ENCODE data around the gene CYP19A1.

Gene CYP19A1

DNA sequence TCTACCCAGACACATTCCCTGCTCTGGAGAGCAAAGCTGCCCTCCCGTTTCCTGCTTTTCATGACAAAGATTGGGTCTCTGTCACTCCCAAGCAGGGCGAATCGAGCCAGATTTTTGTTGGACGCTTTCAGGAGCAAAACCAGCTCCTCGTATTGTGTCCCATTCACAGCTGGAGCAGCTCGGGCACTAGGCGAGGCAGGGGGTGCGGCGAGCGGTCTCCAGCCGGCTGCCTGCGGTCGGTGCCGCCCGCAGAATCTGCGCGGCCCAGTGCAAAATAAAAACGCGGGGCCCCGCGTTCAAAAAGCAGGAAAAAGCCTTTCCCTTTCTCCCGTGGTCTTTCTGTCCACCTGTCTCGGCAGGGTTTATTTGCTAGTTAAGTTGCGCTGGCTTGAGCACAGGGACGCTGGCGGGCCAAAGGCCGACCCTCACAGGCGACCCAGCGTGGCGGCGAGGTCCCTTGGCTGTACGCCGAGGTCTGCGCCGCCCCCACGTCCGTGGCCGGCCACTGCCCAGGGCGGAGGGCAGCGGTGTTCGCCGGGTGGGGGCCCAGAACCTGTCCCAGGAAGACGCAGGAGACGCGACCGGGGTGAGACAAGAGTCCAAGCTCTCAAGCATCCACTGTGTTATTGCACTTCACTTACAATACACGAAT lies 71.2 kb downstream of the CYP19A1 start:
- H3K4me3 ChIP-seq (replicated peaks; ENCODE audit: insufficient read depth, low read length) = peak overlapping the region; percentile 47
- H3K27ac ChIP-seq (replicated peaks) = no peak overlapping the region
- H3K27me3 ChIP-seq (ENCODE audit: insufficient read depth, poor library complexity, severe bottlenecking) = peaks cover 36% of the 10 kb centered on the region
- DNase-seq (ENCODE audit: low read depth in 1 of 2, low spot score in 1 of 2) = no peak
- TF ChIP-seq POLR2AphosphoS5 (IDR thresholded peaks at IDR 0.05; ENCODE audit: low read depth) = no peak
- TF ChIP-seq, protein P1, sequence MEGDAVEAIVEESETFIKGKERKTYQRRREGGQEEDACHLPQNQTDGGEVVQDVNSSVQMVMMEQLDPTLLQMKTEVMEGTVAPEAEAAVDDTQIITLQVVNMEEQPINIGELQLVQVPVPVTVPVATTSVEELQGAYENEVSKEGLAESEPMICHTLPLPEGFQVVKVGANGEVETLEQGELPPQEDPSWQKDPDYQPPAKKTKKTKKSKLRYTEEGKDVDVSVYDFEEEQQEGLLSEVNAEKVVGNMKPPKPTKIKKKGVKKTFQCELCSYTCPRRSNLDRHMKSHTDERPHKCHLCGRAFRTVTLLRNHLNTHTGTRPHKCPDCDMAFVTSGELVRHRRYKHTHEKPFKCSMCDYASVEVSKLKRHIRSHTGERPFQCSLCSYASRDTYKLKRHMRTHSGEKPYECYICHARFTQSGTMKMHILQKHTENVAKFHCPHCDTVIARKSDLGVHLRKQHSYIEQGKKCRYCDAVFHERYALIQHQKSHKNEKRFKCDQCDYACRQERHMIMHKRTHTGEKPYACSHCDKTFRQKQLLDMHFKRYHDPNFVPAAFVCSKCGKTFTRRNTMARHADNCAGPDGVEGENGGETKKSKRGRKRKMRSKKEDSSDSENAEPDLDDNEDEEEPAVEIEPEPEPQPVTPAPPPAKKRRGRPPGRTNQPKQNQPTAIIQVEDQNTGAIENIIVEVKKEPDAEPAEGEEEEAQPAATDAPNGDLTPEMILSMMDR (IDR thresholded peaks at IDR 0.05; ENCODE audit: insufficient read depth, low read length) = no peak
- TF ChIP-seq SPI1 (IDR thresholded peaks at IDR 0.05; ENCODE audit: borderline replicate concordance, low read depth) = no peak

GRCh38 chr15:51266656-51267050 lies 71.7 kb downstream of the CYP19A1 start:
- no peak for TF ChIP-seq GABPA (IDR thresholded peaks at IDR 0.05; ENCODE audit: low read depth)
- TF ChIP-seq, protein P1 (IDR thresholded peaks at IDR 0.05; ENCODE audit: insufficient read depth, low read length) = no peak
- TF ChIP-seq POLR2AphosphoS5 (IDR thresholded peaks at IDR 0.05; ENCODE audit: low read depth) = no peak
- no peak for TF ChIP-seq SPI1 (IDR thresholded peaks at IDR 0.05; ENCODE audit: borderline replicate concordance, low read depth)
- TF ChIP-seq, protein P2, sequence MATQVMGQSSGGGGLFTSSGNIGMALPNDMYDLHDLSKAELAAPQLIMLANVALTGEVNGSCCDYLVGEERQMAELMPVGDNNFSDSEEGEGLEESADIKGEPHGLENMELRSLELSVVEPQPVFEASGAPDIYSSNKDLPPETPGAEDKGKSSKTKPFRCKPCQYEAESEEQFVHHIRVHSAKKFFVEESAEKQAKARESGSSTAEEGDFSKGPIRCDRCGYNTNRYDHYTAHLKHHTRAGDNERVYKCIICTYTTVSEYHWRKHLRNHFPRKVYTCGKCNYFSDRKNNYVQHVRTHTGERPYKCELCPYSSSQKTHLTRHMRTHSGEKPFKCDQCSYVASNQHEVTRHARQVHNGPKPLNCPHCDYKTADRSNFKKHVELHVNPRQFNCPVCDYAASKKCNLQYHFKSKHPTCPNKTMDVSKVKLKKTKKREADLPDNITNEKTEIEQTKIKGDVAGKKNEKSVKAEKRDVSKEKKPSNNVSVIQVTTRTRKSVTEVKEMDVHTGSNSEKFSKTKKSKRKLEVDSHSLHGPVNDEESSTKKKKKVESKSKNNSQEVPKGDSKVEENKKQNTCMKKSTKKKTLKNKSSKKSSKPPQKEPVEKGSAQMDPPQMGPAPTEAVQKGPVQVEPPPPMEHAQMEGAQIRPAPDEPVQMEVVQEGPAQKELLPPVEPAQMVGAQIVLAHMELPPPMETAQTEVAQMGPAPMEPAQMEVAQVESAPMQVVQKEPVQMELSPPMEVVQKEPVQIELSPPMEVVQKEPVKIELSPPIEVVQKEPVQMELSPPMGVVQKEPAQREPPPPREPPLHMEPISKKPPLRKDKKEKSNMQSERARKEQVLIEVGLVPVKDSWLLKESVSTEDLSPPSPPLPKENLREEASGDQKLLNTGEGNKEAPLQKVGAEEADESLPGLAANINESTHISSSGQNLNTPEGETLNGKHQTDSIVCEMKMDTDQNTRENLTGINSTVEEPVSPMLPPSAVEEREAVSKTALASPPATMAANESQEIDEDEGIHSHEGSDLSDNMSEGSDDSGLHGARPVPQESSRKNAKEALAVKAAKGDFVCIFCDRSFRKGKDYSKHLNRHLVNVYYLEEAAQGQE (IDR thresholded peaks at IDR 0.05; ENCODE audit: insufficient replicate concordance, low read depth) = no peak
- no peak overlapping the region for H3K27ac ChIP-seq (replicated peaks)
- no peak for DNase-seq (ENCODE audit: low read depth in 1 of 2, low spot score in 1 of 2)
- H3K27me3 ChIP-seq (ENCODE audit: insufficient read depth, poor library complexity, severe bottlenecking) = peaks cover 36% of the 10 kb centered on the region
- H3K4me3 ChIP-seq (replicated peaks; ENCODE audit: insufficient read depth, low read length) = no peak overlapping the region

GRCh38 chr15:51265037-51265555 lies 73.3 kb downstream of the CYP19A1 start:
- no peak overlapping the region for H3K27ac ChIP-seq (replicated peaks)
- TF ChIP-seq, protein P2 (IDR thresholded peaks at IDR 0.05; ENCODE audit: insufficient replicate concordance, low read depth) = no peak
- TF ChIP-seq, protein P1 (IDR thresholded peaks at IDR 0.05; ENCODE audit: insufficient read depth, low read length) = no peak
- no peak for TF ChIP-seq SPI1 (IDR thresholded peaks at IDR 0.05; ENCODE audit: borderline replicate concordance, low read depth)
- TF ChIP-seq GABPA (IDR thresholded peaks at IDR 0.05; ENCODE audit: low read depth) = no peak
- no peak for TF ChIP-seq POLR2AphosphoS5 (IDR thresholded peaks at IDR 0.05; ENCODE audit: low read depth)
- H3K4me3 ChIP-seq (replicated peaks; ENCODE audit: insufficient read depth, low read length) = no peak overlapping the region
- no peak for DNase-seq (ENCODE audit: low read depth in 1 of 2, low spot score in 1 of 2)
- peaks cover 36% of the 10 kb centered on the region for H3K27me3 ChIP-seq (ENCODE audit: insufficient read depth, poor library complexity, severe bottlenecking)

All from HL-60 (cell line).